ENCODE measurements around the gene PSMB8.

The PSMB8 gene

GRCh38 chr6:32847004-32847403 lies 3.2 kb upstream of the PSMB8 start:
- Histone ChIP-seq H3K4me1 (ENCODE audit: control insufficient read depth, insufficient read depth, low read length, poor library complexity, severe bottlenecking) (peaks cover 9% of the 10 kb centered on the region), H3K4me3 (ENCODE audit: extremely low read depth, insufficient read depth, low read length, poor library complexity, severe bottlenecking) (no peak overlapping the region), H3K27ac (ENCODE audit: low read depth, low read length, severe bottlenecking) (no peak overlapping the region), H3K9me3 (ENCODE audit: control insufficient read depth, low read length) (no peaks in the 10 kb centered on the region), H3K36me3 (ENCODE audit: control insufficient read depth, insufficient read depth, low read length) (no peaks in the 10 kb centered on the region)
- 80 to 88% methylated on average over 6 of the region's 10 CpGs for whole genome bisulfite sequencing, 2 experiments (ENCODE audit: insufficient coverage in 2 of 2)

DNA sequence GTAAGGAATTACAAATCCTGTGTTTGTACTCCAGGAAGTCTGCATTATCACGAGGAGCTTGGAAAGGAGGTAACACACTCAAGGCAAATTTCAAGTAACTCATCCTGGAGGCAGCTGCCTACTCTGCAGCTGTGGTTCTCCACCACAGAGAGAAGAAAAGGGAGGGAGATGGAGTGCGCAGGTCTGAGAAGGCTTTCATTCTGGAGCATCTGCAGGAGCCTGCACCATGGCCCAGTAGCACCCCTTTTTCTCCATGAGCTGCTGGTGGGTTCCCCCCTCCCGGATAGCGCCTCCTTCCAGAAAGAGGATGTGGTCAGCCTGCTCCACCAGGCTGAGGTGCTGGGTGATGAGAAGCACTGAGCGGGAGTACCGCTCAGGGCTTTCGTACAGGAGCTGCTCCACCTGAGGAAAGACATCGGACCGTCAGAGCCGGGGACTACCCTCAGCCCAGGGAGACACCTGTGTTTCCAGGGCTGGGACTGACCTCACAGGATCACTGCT lies 1.6 kb upstream of the PSMB8 start:
- H3K4me1 ChIP-seq (ENCODE audit: control insufficient read depth, insufficient read depth, low read length, poor library complexity, severe bottlenecking): peaks cover 9% of the 10 kb centered on the region
- no peaks in the 10 kb centered on the region for H3K36me3 ChIP-seq (ENCODE audit: control insufficient read depth, insufficient read depth, low read length)
- H3K27ac ChIP-seq (ENCODE audit: low read depth, low read length, severe bottlenecking): no peak overlapping the region
- 85 to 91% methylated on average over 5 to 8 of the region's 10 CpGs for WGBS, 2 experiments (ENCODE audit: insufficient coverage in 2 of 2)
- H3K4me3 ChIP-seq (ENCODE audit: extremely low read depth, insufficient read depth, low read length, poor library complexity, severe bottlenecking): no peak overlapping the region
- H3K9me3 ChIP-seq (ENCODE audit: control insufficient read depth, low read length): no peaks in the 10 kb centered on the region

GRCh38 chr6:32844839-32845383 lies 1.1 kb upstream of the PSMB8 start:
- Histone ChIP-seq H3K36me3 (ENCODE audit: control insufficient read depth, insufficient read depth, low read length) (no peaks in the 10 kb centered on the region), H3K4me3 (ENCODE audit: extremely low read depth, insufficient read depth, low read length, poor library complexity, severe bottlenecking) (no peak overlapping the region), H3K27ac (ENCODE audit: low read depth, low read length, severe bottlenecking) (no peak overlapping the region), H3K9me3 (ENCODE audit: control insufficient read depth, low read length) (no peaks in the 10 kb centered on the region), H3K4me1 (ENCODE audit: control insufficient read depth, insufficient read depth, low read length, poor library complexity, severe bottlenecking) (peaks cover 9% of the 10 kb centered on the region)
- WGBS, 2 experiments (ENCODE audit: insufficient coverage in 2 of 2): 48 to 62% methylated on average over 3 to 5 of the region's 19 CpGs

- H3K9me3 ChIP-seq (ENCODE audit: control insufficient read depth, low read length): no peaks in the 10 kb centered on the region
- H3K4me3 ChIP-seq (ENCODE audit: extremely low read depth, insufficient read depth, low read length, poor library complexity, severe bottlenecking): peak overlapping the region; percentile 34
- H3K4me1 ChIP-seq (ENCODE audit: control insufficient read depth, insufficient read depth, low read length, poor library complexity, severe bottlenecking): peaks cover 9% of the 10 kb centered on the region
- no peaks in the 10 kb centered on the region for H3K36me3 ChIP-seq (ENCODE audit: control insufficient read depth, insufficient read depth, low read length)
- 2 to 14% methylated on average over 15 to 26 of the region's 28 CpGs for WGBS, 2 experiments (ENCODE audit: insufficient coverage in 2 of 2)
- no peak overlapping the region for H3K27ac ChIP-seq (ENCODE audit: low read depth, low read length, severe bottlenecking)
Measured at GRCh38 chr6:32843331-32843978, 392 bp downstream of the PSMB8 start.

DNA sequence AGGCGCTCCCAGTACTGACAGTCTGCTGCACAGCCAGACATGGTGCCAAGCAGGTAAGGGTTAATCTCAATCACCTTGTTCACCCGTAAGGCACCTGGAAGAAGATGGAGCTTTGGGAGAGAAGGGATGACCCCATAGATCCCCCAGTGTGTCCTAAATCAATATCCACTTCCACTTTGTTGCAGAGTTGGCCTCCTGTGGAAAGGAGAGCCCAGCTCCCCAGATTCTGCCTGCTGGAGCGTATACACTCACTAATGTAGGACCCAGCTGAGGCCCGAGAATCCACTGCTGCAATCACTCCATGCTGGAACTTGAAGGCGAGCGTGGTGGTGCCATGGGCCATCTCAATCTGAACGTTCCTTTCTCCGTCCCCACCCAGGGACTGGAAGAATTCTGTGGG lies 1.2 kb downstream of the PSMB8 start:
- Histone ChIP-seq H3K9me3 (ENCODE audit: control insufficient read depth, low read length) (no peaks in the 10 kb centered on the region), H3K4me3 (ENCODE audit: extremely low read depth, insufficient read depth, low read length, poor library complexity, severe bottlenecking) (no peak overlapping the region), H3K36me3 (ENCODE audit: control insufficient read depth, insufficient read depth, low read length) (no peaks in the 10 kb centered on the region), H3K27ac (ENCODE audit: low read depth, low read length, severe bottlenecking) (no peak overlapping the region), H3K4me1 (ENCODE audit: control insufficient read depth, insufficient read depth, low read length, poor library complexity, severe bottlenecking) (peaks cover 12% of the 10 kb centered on the region)
- 89 to 93% methylated on average over 6 to 7 of the region's 8 CpGs for WGBS, 2 experiments (ENCODE audit: insufficient coverage in 2 of 2)

GRCh38 chr6:32842021-32842650 lies 1.7 kb downstream of the PSMB8 start:
- Histone ChIP-seq H3K27ac (ENCODE audit: low read depth, low read length, severe bottlenecking) (no peak overlapping the region), H3K4me1 (ENCODE audit: control insufficient read depth, insufficient read depth, low read length, poor library complexity, severe bottlenecking) (peaks cover 12% of the 10 kb centered on the region), H3K9me3 (ENCODE audit: control insufficient read depth, low read length) (no peaks in the 10 kb centered on the region), H3K36me3 (ENCODE audit: control insufficient read depth, insufficient read depth, low read length) (no peaks in the 10 kb centered on the region), H3K4me3 (ENCODE audit: extremely low read depth, insufficient read depth, low read length, poor library complexity, severe bottlenecking) (no peak overlapping the region)
- 93 to 95% methylated on average over 6 of the region's 6 CpGs for WGBS, 2 experiments (ENCODE audit: insufficient coverage in 2 of 2)

DNA sequence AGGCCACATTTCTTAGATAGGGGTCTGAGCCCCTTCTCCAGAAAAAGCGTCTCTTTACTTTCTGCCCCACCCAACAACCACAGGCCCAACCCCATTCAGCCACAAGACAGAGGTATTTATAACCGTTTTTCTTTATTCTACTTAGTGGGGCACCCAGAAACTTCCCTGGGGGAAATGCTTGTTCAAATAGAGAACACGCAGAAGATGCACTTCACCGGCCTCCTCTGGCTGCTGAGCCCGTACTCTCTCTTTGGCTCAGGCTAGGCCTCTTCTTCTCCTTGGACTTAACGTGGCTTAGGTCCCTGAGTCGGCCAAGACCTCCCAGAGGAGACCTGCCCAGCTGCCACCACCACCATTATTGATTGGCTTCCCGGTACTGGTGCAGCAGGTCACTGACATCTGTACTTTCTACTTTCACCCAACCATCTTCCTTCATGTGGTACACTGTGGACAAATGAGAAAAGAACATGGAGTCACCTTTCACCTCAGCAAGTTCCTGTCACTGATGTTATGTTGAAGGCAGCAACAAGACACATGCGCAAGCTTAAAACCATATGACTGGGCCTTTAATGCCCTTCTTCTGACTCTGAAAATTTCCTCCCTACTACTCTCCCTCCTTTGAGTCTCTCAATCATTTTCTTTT lies 3.1 kb downstream of the PSMB8 start:
- H3K9me3 ChIP-seq (ENCODE audit: control insufficient read depth, low read length): no peaks in the 10 kb centered on the region
- WGBS, 2 experiments (ENCODE audit: insufficient coverage in 2 of 2): 87 to 88% methylated on average over 6 to 9 of the region's 9 CpGs
- H3K4me1 ChIP-seq (ENCODE audit: control insufficient read depth, insufficient read depth, low read length, poor library complexity, severe bottlenecking): peaks cover 12% of the 10 kb centered on the region
- H3K36me3 ChIP-seq (ENCODE audit: control insufficient read depth, insufficient read depth, low read length): no peaks in the 10 kb centered on the region
- H3K4me3 ChIP-seq (ENCODE audit: extremely low read depth, insufficient read depth, low read length, poor library complexity, severe bottlenecking): no peak overlapping the region
- H3K27ac ChIP-seq (ENCODE audit: low read depth, low read length, severe bottlenecking): no peak overlapping the region

DNA sequence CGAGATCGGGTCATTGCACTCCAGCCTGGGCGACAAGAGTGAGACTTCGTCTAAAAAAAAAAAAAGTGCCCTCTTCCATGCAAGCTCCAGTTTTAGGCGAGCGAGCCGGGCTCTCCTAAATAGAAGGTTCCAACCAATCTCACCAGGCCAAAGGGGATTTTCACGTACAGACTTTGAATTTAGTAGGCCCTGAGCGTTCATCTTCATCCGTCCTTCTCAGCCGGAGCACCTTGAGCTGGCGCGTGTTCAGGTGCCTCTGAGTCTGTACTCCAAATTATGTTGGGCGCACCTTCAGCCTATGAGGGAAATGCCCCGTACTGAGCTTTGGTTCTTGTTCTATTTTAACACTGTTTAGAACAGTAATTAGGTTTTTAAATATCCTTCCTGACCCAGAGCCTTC lies 4.5 kb downstream of the PSMB8 start:
- H3K4me3 ChIP-seq (ENCODE audit: extremely low read depth, insufficient read depth, low read length, poor library complexity, severe bottlenecking): no peak overlapping the region
- 83 to 89% methylated on average over 10 to 11 of the region's 15 CpGs for WGBS, 2 experiments (ENCODE audit: insufficient coverage in 2 of 2)
- H3K9me3 ChIP-seq (ENCODE audit: control insufficient read depth, low read length): no peaks in the 10 kb centered on the region
- H3K27ac ChIP-seq (ENCODE audit: low read depth, low read length, severe bottlenecking): no peak overlapping the region
- H3K36me3 ChIP-seq (ENCODE audit: control insufficient read depth, insufficient read depth, low read length): no peaks in the 10 kb centered on the region
- peaks cover 15% of the 10 kb centered on the region for H3K4me1 ChIP-seq (ENCODE audit: control insufficient read depth, insufficient read depth, low read length, poor library complexity, severe bottlenecking)

- peaks cover 7% of the 10 kb centered on the region for H3K4me1 ChIP-seq (ENCODE audit: control insufficient read depth, insufficient read depth, low read length, poor library complexity, severe bottlenecking)
- 1% methylated on average over 21 to 41 of the region's 57 CpGs for WGBS, 2 experiments (ENCODE audit: insufficient coverage in 2 of 2)
- H3K4me3 ChIP-seq (ENCODE audit: extremely low read depth, insufficient read depth, low read length, poor library complexity, severe bottlenecking): peak within 1 kb of the TSS; percentile 74
- no peaks in the 10 kb centered on the region for H3K36me3 ChIP-seq (ENCODE audit: control insufficient read depth, insufficient read depth, low read length)
- peak within 1 kb of the TSS; percentile 57 for H3K27ac ChIP-seq (ENCODE audit: low read depth, low read length, severe bottlenecking)
- no peaks in the 10 kb centered on the region for H3K9me3 ChIP-seq (ENCODE audit: control insufficient read depth, low read length)
Measured at GRCh38 chr6:32838114-32838958, 5.5 kb downstream of the PSMB8 start, which contains the start of gene TAP2. TAP2 (minus strand) TSS chr6:32838739; CDS start chr6:32838233, 506 bp downstream.

DNA sequence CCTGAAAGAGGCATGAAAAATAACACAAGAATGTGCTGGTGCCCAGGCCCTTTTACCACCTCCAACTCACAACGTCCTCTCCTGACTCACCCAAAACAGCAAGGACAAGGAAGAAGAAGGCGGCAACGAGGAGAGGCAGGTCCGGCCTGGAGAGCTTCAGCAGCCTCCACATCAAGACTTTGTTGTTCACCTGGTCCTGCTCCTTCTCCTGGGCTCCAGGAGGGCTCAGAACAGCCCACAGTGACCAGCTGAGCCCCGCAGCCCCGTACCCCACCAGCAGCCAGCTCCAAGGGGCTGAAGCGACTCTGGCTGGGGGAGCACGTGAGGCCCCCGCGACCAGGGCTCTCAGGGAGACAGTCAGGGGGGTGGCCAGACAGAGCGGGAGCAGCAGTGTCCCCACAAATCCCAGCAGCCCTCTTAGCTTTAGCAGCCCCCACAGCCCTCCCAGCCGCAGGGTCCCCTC lies 6.2 kb downstream of the PSMB8 start:
- H3K4me1 ChIP-seq (ENCODE audit: control insufficient read depth, insufficient read depth, low read length, poor library complexity, severe bottlenecking): peaks cover 7% of the 10 kb centered on the region
- no peaks in the 10 kb centered on the region for H3K9me3 ChIP-seq (ENCODE audit: control insufficient read depth, low read length)
- no peaks in the 10 kb centered on the region for H3K36me3 ChIP-seq (ENCODE audit: control insufficient read depth, insufficient read depth, low read length)
- no peak overlapping the region for H3K27ac ChIP-seq (ENCODE audit: low read depth, low read length, severe bottlenecking)
- WGBS, 2 experiments (ENCODE audit: insufficient coverage in 2 of 2): 17 to 59% methylated on average over 1 to 9 of the region's 12 CpGs
- H3K4me3 ChIP-seq (ENCODE audit: extremely low read depth, insufficient read depth, low read length, poor library complexity, severe bottlenecking): peak overlapping the region; percentile 74
